ENCODE results near the gene DHCR24.

DHCR24 gene

DNA sequence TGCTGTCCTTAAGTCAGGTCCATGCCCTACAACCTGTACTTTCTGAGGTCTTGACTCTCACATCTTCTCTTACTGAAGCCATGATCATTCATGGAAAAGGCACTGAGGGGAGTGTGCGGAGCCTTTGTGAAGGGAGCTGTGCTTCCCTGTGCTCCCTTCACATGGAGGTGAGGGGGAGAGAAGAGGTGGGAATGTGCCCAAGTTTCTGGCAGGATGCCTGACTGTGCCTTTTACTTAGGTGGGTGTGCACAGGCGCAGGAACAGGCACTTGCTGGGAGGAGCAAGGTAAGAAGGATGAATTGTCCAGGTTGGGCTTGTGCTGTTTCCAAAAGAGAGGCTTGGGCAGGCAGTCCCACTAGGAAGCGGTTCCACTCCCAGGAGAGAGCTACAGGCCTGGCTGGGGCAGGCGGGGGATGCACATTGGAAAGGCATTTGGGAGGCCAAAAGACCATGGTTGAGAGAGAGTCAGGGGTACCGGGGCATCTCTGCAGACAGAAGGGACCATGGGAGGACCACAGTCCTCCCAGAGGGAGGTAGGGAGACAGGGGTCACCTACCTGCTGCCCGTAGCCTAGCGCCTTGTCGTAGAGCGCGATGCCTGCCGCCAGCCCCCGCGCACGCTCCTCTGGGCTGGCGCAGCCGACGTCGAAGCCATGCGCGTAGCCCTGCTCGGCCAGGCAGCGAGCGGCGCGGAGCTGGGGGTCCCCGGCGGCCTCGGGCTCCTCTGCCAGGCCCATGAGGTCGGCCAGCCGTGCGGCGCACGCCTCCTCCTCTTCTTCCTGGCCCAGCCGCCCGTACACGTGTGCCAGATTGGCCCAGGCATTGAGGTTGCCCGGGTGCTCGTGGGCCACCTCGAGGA, 86.7 kb downstream of the DHCR24 start:
- H3K4me3 ChIP-seq (ENCODE audit: low read depth, low read length) = no peak overlapping the region
- TF ChIP-seq, protein P1, sequence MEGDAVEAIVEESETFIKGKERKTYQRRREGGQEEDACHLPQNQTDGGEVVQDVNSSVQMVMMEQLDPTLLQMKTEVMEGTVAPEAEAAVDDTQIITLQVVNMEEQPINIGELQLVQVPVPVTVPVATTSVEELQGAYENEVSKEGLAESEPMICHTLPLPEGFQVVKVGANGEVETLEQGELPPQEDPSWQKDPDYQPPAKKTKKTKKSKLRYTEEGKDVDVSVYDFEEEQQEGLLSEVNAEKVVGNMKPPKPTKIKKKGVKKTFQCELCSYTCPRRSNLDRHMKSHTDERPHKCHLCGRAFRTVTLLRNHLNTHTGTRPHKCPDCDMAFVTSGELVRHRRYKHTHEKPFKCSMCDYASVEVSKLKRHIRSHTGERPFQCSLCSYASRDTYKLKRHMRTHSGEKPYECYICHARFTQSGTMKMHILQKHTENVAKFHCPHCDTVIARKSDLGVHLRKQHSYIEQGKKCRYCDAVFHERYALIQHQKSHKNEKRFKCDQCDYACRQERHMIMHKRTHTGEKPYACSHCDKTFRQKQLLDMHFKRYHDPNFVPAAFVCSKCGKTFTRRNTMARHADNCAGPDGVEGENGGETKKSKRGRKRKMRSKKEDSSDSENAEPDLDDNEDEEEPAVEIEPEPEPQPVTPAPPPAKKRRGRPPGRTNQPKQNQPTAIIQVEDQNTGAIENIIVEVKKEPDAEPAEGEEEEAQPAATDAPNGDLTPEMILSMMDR (IDR thresholded peaks at IDR 0.05; ENCODE audit: control insufficient read depth, extremely low read depth, insufficient read depth) = no peak
- no peak for DNase-seq (ENCODE audit: low read depth)
